SJCRH30 (cell line): ENCODE measurements around the gene OLFM1. TPM values are rescaled to one million over a fixed set of nuclear protein-coding genes. Genes with fewer than 3 reads are reported as not detected.
A peak's percentile ranks its signal among the peaks of the same experiment; 100 is the strongest.
"Not testable (repeated sequence)": the region's sequence is repeated elsewhere in the genome, so short reads cannot be mapped to it uniquely, and the experiment has no call there.

Source experiments
- DNase-seq, 2 experiments: peaks; one replicate each; pipeline ENCODE4 v3.0.0-alpha.2; 2015 to 2020
- H3K27ac ChIP-seq: fragments of 250-450 bp; sonication (Bioruptor Pico); 2 replicates; pipeline ENCODE4 v1.5.1; 2020; ENCODE audit warnings: mild to moderate bottlenecking, moderate library complexity
- H3K27me3 ChIP-seq: fragments of 250-450 bp; sonication (Bioruptor Pico); 2 replicates; pipeline ENCODE4 v1.5.1; 2020; ENCODE audit warnings: mild to moderate bottlenecking, moderate library complexity
- H3K36me3 ChIP-seq: fragments of 250-450 bp; sonication (Bioruptor Pico); 2 replicates; pipeline ENCODE4 v1.5.1; 2020; ENCODE audit warnings: mild to moderate bottlenecking, moderate library complexity
- H3K4me1 ChIP-seq: fragments of 250-450 bp; sonication (Bioruptor Pico); 2 replicates; pipeline ENCODE4 v1.5.1; 2020; ENCODE audit warnings: mild to moderate bottlenecking, moderate library complexity
- H3K4me3 ChIP-seq: fragments of 250-450 bp; sonication (Bioruptor Pico); 2 replicates; pipeline ENCODE4 v1.5.1; 2020; ENCODE audit warnings: mild to moderate bottlenecking, moderate library complexity
- H3K9me3 ChIP-seq: fragments of 250-450 bp; sonication (Bioruptor Pico); replicated peaks from 2 replicates; pipeline ENCODE4 v1.5.1; 2020; ENCODE audit warnings: mild to moderate bottlenecking, moderate library complexity
- total RNA-seq: library from RNA; depleted of rRNA; stranded (reverse); fragments of >200 nt; shearing (Covaris generic); gene quantifications from 2 replicates; pipeline ENCODE4 v1.2.3, GENCODE V29; 2014

Gene OLFM1
- total RNA-seq, 1 experiment from 2014 or later, result not detected

DNA sequence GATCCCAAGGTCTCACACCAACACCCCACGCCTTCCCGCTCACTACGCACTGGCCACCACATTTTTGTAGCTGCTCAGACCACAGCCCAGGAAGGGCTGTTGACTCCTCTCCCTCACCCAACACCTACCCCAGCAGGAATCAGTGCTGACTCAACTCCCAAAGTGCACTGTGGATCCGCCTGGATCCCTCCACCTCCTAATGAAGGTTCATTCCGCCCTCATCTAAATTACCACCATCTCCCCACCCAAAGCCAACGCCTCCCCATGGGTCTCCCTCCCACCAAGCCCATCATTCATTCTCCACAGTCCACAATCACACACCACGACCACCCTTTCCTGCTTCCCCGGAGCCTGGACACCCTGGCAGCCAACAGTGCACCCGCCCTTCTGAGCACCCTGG is 57.8 kb downstream of the OLFM1 start:
- DNase-seq, result no peak
- Histone ChIP-seq H3K4me1 (peaks cover 3% of the 10 kb centered on the region; the same call in 1 of the 2 replicates), H3K36me3 (no peaks in the 10 kb centered on the region), H3K9me3 (no peaks in the 10 kb centered on the region), H3K27ac (no peak overlapping the region), H3K27me3 (peaks cover 4% of the 10 kb centered on the region; the same call in 1 of the 2 replicates), H3K4me3 (no peak overlapping the region)

DNA sequence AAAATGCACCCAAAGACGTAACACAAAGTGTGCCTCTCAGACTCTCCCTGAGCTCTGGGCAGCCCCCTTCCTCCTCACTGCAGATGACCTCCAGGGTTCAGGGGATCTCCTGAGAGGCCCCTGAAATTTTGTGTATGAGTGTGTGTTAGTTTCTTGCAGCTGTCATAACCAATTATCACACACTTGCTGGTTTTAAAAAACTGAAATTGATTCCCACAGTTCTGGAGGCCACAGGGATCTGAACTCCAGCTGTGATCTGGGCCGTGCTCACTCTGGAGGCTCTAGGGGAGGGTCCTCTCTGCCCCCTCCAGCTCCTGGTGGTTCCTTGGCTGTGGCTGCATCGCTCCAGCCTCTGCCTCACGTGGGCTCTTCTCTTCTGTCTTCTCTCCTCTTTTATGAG is 58.8 kb downstream of the OLFM1 start:
- no peaks in the 10 kb centered on the region for H3K36me3 ChIP-seq
- no peak overlapping the region for H3K27ac ChIP-seq
- H3K4me3 ChIP-seq, result no peak overlapping the region
- peaks cover 4% of the 10 kb centered on the region; the same call in 1 of the 2 replicates for H3K27me3 ChIP-seq
- peaks cover 3% of the 10 kb centered on the region; the same call in 1 of the 2 replicates for H3K4me1 ChIP-seq
- DNase-seq, result no peak
- no peaks in the 10 kb centered on the region for H3K9me3 ChIP-seq

DNA sequence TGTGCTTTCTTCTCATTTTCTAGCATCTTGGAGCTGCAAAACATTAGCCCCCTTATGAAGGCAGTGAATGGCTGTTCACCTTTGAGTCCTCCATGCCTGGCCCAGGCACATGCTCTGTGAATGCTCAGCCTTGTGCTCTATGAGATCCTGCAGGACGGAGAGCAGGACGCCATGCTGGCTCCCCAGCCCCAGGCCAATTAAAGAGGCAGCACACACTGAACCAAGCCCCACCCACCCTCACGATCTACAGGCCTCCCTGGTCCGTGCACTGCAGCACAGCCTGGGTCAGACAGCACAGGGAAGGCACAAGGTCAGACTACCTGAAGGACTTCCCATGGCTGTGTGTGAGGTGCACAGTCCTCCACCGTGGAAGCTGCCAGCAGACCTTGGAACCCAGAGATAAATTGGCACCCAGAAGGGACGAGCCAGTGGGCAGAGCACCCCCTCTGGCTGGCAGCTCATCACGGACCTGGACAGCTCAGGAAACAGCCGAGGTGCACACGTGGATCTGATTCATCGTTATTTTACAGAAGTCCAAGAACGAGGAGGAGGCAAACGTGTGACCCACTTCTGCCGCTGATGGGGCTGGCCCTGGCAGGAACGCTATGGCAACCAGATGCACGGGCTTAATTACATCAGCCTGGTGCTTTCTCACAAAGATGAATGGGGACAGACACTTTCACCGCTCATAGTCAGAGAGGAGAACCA is 59.5 kb downstream of the OLFM1 start:
- Histone ChIP-seq H3K9me3 (no peaks in the 10 kb centered on the region), H3K27ac (no peak overlapping the region), H3K27me3 (peaks cover 4% of the 10 kb centered on the region; the same call in 1 of the 2 replicates), H3K36me3 (no peaks in the 10 kb centered on the region), H3K4me3 (no peak overlapping the region), H3K4me1 (peaks cover 3% of the 10 kb centered on the region; the same call in 1 of the 2 replicates)
- DNase-seq, result no peak

DNA sequence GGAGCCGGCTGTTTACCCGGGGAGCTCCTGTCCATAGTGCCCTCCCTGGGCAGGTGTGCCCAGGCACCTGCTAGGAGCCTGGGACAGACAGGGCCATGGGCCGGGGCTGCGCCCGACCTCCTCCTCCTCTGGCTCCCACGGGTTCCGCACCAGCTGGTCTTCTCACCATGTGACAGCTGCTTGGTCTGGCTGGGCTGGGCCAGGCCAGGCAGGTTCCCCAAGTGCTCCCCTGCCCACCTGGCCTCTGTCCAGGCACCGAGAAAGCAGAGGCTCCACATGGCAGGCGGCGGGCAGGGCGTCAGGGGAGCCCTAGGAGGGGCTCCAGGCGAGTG is 60.0 kb downstream of the OLFM1 start:
- DNase-seq, result no peak
- Histone ChIP-seq H3K27ac (no peak overlapping the region), H3K4me1 (peaks cover 8% of the 10 kb centered on the region), H3K4me3 (no peak overlapping the region), H3K27me3 (peaks cover 4% of the 10 kb centered on the region; the same call in 1 of the 2 replicates), H3K9me3 (no peaks in the 10 kb centered on the region), H3K36me3 (no peaks in the 10 kb centered on the region)

DNA sequence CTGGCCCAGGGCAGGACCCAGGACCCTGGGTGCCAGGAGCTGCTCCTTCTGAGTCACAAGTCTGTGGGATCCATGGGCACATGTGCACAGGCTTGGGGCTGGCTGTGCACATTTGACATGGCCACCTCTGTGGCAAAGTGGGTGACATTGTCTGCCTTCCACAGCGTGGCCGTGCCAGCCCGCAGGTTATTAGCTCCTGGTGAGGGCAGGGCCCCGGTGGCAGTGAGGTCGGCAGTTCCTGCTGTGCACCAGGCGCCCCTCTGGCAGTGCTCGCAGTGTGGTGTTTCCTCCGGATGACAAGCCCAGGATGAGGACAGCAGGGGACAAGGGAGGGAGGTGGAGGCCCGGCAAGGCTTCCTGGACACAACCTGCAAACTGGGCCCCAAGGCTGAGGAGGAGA is 60.5 kb downstream of the OLFM1 start:
- Histone ChIP-seq H3K4me1 (peaks cover 10% of the 10 kb centered on the region), H3K9me3 (no peaks in the 10 kb centered on the region), H3K4me3 (no peak overlapping the region), H3K27ac (no peak overlapping the region), H3K27me3 (peaks cover 4% of the 10 kb centered on the region; the same call in 1 of the 2 replicates), H3K36me3 (no peaks in the 10 kb centered on the region)
- DNase-seq, result no peak

DNA sequence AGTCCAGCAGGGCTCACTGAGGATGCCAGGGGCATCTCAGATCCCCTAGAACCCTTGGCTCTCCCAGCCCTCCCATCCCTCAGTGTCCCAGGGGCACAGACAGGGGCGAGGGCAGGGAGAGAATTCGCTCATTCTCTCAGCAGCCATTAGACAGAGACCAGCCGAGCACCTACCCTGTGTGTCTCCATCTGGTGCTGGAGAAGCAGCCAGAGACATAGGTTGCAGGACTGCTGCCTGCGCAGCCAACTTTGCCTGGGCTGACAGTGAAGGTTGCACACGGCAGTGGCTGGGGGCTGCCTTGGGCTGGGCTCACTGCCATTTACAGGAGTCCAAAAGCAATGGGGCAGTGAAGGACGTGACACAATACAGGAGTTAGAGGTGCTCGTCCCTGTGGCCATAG is 60.9 kb downstream of the OLFM1 start:
- H3K9me3 ChIP-seq, result no peaks in the 10 kb centered on the region
- no peaks in the 10 kb centered on the region for H3K36me3 ChIP-seq
- no peak overlapping the region for H3K4me3 ChIP-seq
- no peak overlapping the region for H3K27ac ChIP-seq
- peaks cover 4% of the 10 kb centered on the region; the same call in 1 of the 2 replicates for H3K27me3 ChIP-seq
- H3K4me1 ChIP-seq, result peaks cover 10% of the 10 kb centered on the region
- DNase-seq, result no peak

DNA sequence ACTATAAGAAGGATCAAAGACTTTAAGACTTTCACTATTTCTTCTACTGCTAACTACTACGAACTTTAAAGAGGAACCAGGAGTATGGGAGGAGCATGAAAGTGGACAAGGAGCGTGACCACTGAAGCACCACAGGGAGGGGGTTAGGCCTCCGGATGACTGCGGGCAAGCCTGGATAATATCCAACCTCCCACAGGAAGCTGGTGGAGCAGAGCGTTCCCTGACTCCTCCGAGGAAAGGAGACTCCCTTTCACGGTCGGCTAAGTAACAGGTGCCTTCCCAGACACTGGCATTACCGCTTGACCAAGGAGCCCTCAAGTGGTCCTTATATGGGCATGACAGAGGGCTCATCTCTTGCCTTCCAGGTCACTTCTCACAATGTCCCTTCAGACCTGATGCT is 62.4 kb downstream of the OLFM1 start:
- not testable (repeated sequence) for H3K9me3 ChIP-seq, H3K36me3 ChIP-seq, H3K4me1 ChIP-seq, H3K4me3 ChIP-seq, H3K27ac ChIP-seq, H3K27me3 ChIP-seq
- DNase-seq, result peak in 1 of 2 experiments; percentile 21

DNA sequence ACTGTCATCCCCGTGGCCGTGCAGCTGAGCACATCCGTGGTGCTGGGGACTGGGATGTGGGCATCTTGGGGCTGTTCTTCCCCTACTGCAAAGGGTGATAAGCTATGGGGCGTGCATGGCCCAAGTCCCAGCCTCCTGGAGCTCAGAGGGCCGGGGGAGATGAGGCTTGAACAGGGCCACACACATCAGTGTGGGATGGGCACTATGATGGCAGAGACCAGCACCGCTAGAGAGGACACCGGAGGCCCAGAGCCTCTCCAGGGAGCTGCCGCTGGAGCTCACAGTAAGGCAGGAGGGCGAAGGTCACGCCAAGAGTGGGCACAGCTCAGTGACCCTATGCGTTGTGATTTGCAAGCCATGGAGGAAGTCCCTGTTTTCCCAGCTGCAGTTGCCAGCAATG is 63.5 kb downstream of the OLFM1 start:
- no peak for DNase-seq

DNA sequence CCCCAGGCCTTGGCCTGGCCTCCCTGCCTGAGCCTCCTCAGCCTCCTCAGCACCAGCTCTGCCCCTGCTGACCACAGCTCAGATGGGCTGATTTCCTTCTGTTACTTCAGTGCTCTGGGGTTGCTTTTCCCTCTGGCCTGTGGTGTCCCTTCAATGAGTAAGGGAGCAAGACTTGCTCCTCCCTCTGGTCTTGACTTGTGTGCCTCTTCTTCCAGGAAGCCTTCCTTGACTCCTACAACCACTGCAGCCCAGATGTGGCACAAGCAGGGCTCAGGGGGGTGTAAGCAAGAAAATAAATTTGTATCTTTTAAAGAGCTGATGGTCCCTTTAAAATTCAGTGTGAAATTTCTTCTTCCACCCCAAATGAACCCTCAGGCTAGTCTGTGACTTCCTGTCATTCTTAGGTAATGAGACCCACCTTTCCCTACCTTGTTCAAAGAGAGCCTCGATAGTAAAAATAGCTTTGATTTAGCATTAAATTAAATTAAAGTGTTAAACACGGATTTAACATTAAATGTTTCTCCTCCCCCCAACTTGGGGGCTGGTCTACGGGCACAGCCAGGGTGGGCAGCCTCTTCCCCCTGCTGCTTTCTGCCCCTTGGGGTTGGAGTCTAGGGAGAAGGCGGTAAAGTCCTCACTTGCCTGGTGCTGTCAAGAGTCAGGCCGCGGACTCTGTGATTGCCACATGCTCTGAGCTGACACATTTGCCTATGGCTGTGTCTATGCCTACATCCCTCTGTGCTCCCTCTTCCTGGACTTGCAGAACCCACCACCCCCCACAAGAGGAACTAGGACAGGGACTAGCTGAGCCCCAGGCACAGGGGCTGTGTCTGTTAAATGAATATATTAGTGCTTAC is 64.5 kb downstream of the OLFM1 start:
- H3K27ac ChIP-seq, result no peak overlapping the region
- no peaks in the 10 kb centered on the region for H3K36me3 ChIP-seq
- no peaks in the 10 kb centered on the region for H3K9me3 ChIP-seq
- H3K27me3 ChIP-seq, result no peaks in the 10 kb centered on the region; the same call in 1 of the 2 replicates
- H3K4me3 ChIP-seq, result no peak overlapping the region
- peak in 1 of 2 experiments; percentile 49 for DNase-seq
- peaks cover 7% of the 10 kb centered on the region for H3K4me1 ChIP-seq

More for the DNA sequence above, 63.5 kb downstream of the OLFM1 start:
- Histone ChIP-seq H3K27me3 (no peaks in the 10 kb centered on the region; the same call in 1 of the 2 replicates), H3K9me3 (no peaks in the 10 kb centered on the region), H3K4me1 (peaks cover 7% of the 10 kb centered on the region), H3K36me3 (no peaks in the 10 kb centered on the region), H3K27ac (no peak overlapping the region), H3K4me3 (no peak overlapping the region)

DNA sequence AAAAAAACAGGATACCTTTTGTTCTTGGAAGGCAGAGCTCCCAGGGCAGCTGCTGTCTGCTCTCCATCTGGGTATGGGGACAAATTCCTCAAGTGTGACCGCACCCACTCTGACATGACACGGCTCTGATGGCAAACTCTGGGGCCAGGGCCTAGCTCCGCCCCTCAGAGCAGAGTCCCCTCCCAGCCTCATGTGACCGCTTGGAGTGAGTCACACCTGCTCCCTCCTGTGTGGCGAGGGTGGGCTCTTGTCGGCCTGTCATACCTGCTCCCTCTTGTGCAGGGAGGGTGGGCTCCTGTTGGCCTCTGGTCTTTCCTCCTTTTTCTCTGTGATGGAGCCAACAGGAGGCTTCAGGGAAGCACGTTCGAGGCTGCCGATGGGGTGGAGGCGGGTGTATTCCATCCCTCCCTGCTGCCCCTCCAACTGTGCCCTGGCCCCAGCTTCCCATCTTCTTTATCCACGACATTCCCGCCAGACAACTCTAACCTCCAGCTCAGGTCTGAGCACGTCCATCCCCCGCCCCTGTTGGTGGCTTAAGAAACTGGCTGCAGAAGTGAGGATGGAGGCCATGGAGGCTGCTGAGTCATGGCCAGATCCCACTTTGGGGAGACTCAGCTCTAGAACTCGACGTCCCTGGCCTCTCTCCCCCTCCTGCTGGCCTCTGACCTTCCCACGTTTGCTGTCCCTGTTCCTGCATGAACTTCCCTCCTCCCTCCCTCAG is 65.3 kb downstream of the OLFM1 start:
- Histone ChIP-seq H3K4me1 (peaks cover 7% of the 10 kb centered on the region), H3K27me3 (no peaks in the 10 kb centered on the region; the same call in 1 of the 2 replicates), H3K9me3 (no peaks in the 10 kb centered on the region), H3K4me3 (no peak overlapping the region), H3K27ac (no peak overlapping the region), H3K36me3 (no peaks in the 10 kb centered on the region)
- DNase-seq, result peak in 1 of 2 experiments; percentile 66

DNA sequence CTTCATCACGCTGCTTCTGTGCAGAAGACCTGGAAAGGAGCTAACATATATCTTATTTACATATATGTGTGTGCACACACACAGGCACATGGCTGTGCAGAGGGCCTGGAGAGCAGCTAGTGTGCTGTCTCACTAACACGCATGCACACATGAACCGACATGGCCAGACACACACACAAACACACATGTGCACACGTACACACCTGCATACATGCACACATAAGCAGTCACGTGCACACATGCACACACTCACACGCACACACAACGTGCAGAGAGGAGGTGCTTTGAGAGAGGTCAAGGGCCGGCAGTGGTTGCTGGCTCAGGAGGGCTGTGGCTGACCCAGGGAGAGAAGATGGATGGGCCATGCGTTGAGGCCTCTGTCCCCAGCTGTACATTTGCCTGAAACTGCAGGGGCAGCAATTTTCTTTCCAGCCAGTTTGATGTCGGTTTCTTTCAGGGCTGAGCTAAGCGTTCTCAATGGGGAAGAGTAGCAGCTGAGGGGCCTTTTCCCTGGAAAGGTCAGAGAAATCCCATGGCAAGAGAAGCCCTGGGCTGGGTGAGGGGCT is 66.7 kb downstream of the OLFM1 start:
- Histone ChIP-seq H3K27ac (no peak overlapping the region), H3K9me3 (no peaks in the 10 kb centered on the region)

DNA sequence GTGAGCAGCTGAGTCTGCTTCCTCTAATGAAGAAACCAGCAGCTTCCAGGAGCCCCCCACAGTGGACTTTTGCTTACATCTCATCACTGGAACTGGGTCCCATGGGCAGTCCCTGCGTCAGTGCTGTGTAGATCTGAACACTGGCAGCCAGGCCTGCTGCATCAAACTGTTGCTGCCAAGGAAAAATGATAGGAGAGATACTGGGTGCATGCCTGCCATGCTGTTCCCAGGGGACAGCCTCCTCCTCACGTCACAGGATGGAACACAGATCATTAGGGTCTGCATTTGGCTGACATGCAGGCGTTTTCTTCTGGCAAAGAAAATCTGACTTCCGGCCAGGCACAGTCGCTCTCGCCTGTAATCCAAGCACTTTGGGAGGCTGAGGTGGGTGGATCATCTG is 67.9 kb downstream of the OLFM1 start:
- no peak overlapping the region for H3K4me3 ChIP-seq
- no peak overlapping the region for H3K27ac ChIP-seq
- H3K27me3 ChIP-seq, result no peaks in the 10 kb centered on the region; the same call in 1 of the 2 replicates
- H3K9me3 ChIP-seq, result no peaks in the 10 kb centered on the region
- H3K36me3 ChIP-seq, result no peaks in the 10 kb centered on the region
- peaks cover 7% of the 10 kb centered on the region for H3K4me1 ChIP-seq
- no peak for DNase-seq

More for the DNA sequence above, 66.7 kb downstream of the OLFM1 start:
- H3K27me3 ChIP-seq, result no peaks in the 10 kb centered on the region; the same call in 1 of the 2 replicates
- H3K4me3 ChIP-seq, result no peak overlapping the region
- peaks cover 7% of the 10 kb centered on the region for H3K4me1 ChIP-seq
- H3K36me3 ChIP-seq, result no peaks in the 10 kb centered on the region
- no peak for DNase-seq

DNA sequence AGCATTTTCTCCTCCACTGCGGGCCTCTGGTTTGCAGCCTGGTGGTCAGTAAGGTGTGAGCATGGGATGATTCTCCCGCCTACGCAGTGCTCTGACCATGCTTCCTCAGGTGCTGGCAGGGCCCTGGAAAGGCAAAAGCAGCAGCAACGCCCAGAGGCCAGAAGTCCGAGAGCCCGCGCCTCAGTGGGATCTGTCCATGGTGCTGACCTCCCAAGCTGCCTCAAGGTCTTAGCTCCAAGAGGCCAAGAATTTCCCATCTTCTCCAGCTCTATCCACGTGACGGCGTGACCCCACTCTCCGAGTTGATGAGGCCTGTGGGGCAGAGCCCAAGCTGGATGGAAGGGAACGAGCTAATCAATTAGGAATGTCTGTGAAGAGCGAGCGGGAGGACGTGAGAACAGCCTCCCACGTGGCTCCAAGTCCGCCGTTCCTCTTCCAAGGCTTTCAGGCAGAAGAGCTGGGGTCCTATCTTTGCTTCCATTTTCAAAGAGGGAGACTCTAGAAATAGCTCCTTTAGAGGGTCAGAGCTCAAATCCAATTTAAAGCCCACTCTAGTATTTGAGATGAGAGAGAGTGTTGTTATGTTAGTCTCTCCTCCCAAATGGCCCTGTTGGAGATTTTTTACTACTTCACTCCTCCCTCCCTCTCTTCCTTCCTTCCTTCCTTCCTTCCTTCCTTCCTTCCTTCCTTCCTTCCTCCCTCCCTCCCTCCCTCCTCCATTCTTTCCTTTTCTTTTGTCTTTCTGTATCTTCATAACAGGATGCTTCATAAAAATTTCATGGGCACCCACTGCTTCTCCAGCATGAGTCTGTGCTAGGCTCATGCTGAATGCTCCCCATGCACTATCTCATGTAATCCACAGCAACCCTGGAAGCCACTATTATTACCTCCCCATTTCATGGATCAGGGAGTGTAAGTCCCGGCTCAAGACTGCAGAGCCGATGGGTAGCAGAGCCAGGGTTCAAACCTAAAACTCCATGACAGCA is 69.3 kb downstream of the OLFM1 start:
- Histone ChIP-seq H3K9me3 (no peaks in the 10 kb centered on the region), H3K4me1 (peaks cover 7% of the 10 kb centered on the region), H3K27ac (no peak overlapping the region), H3K36me3 (no peaks in the 10 kb centered on the region), H3K27me3 (peaks cover 3% of the 10 kb centered on the region; the same call in 1 of the 2 replicates), H3K4me3 (no peak overlapping the region)
- peak; percentile 69 to 80 for DNase-seq
